Smooth muscle cell of the pulmonary artery (primary cell): Measurements from ENCODE around the gene NMS. TPM values are rescaled to one million over a fixed set of nuclear protein-coding genes. Genes with fewer than 3 reads are reported as not detected.

ENCODE experiments used
- total RNA-seq: library from RNA; depleted of rRNA; stranded (reverse); fragments of >200 nt; gene quantifications from 2 replicates; pipeline ENCODE4 v1.2.3, GENCODE V29; 2014

NMS gene, protein sequence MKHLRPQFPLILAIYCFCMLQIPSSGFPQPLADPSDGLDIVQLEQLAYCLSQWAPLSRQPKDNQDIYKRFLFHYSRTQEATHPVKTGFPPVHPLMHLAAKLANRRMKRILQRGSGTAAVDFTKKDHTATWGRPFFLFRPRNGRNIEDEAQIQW
- total RNA-seq = not detected in 2 replicates

DNA sequence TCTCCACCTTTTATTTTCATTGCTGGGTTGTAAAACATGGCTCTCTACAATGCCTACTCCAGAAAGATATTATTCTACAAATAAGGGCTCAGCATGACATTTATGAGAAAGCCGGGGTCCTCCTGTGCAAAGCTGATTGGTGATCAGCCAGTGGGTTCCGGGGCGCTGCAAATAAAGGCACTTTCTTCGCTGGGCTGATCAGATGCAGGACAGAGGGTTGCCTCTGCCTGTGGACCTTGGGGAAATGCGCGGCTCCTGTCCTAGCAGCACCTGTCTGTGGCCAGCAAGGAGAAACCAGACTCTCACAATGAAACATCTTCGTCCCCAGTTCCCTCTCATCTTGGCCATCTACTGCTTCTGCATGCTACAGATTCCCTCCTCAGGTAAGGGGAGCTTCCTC lies at the start of gene NMS:
Gene NMS (plus strand): TSS at position 301 of the 400 bp plus-strand sequence. CDS start 7 bp downstream, at position 308.

Other genes with a start within 250 kb of the NMS start
- gene LONRF2, start 148.0 kb upstream of the NMS start, total RNA-seq = 0.52 and 3.6 TPM in 2 replicates
- gene CHST10, start 52.8 kb upstream of the NMS start, total RNA-seq = 6.0 and 9.0 TPM in 2 replicates
- gene PDCL3, start 92.5 kb downstream of the NMS start, total RNA-seq = 9.6 and 13.7 TPM in 2 replicates